Activated CD8-positive, alpha-beta memory T cell treated with anti-CD3 and anti-CD28 coated beads, Interleukin-2, amount 50 U/mL, for 24 hours (primary cell): Measurements from ENCODE around the gene TNFAIP2.

Experiments
- DNase-seq: peaks from one replicate; pipeline ENCODE4 v3.0.0-alpha.2; 2020; ENCODE audit errors: extremely low read depth

Gene TNFAIP2

GRCh38 chr14:103121846-103122584 is 1.2 kb upstream of the TNFAIP2 start:
- DNase-seq = no peak

GRCh38 chr14:103122585-103122946 is 695 bp upstream of the TNFAIP2 start:
- no peak for DNase-seq

- DNase-seq = no peak
Measured at GRCh38 chr14:103123634-103124500, 606 bp downstream of the TNFAIP2 start.

- DNase-seq = no peak
Measured at GRCh38 chr14:103124501-103125001, 1.3 kb downstream of the TNFAIP2 start.

- no peak for DNase-seq
Measured at GRCh38 chr14:103125098-103126070, 2.1 kb downstream of the TNFAIP2 start.

- no peak for DNase-seq
Measured at GRCh38 chr14:103126088-103126872, 3.0 kb downstream of the TNFAIP2 start.

- no peak for DNase-seq
Measured at GRCh38 chr14:103126873-103127304, 3.6 kb downstream of the TNFAIP2 start.

- DNase-seq = no peak
Measured at GRCh38 chr14:103127356-103127755, 4.1 kb downstream of the TNFAIP2 start.

- DNase-seq = no peak
Measured at GRCh38 chr14:103127861-103128598, 4.8 kb downstream of the TNFAIP2 start.

GRCh38 chr14:103128631-103129300 is 5.5 kb downstream of the TNFAIP2 start:
- no peak for DNase-seq

GRCh38 chr14:103129301-103130016 is 6.2 kb downstream of the TNFAIP2 start:
- DNase-seq = no peak

GRCh38 chr14:103130017-103130764 is 6.9 kb downstream of the TNFAIP2 start:
- DNase-seq = no peak

GRCh38 chr14:103130965-103131364 is 7.7 kb downstream of the TNFAIP2 start:
- DNase-seq = no peak

- no peak for DNase-seq
Measured at GRCh38 chr14:103131580-103131979, 8.3 kb downstream of the TNFAIP2 start.

- no peak for DNase-seq
Measured at GRCh38 chr14:103132381-103133209, 9.3 kb downstream of the TNFAIP2 start.

- no peak for DNase-seq
Measured at GRCh38 chr14:103133210-103134140, 10.2 kb downstream of the TNFAIP2 start.
